Hepatocyte (in vitro differentiated cells): Measurements from ENCODE around the gene ITGAD.

Source experiments
- EZH2 ChIP-seq: fragments of 200-600 bp; sonication (generic); IDR thresholded peaks from 2 replicates; pipeline ENCODE4 v1.6.1; 2016; ENCODE audit warnings: antibody characterized with exemption, mild to moderate bottlenecking, borderline replicate concordance
- EZH2phosphoT487 ChIP-seq: fragments of 200-600 bp; sonication (generic); IDR thresholded peaks from one replicate; pipeline ENCODE4 v1.6.1; 2018; ENCODE audit warnings: antibody characterized with exemption, mild to moderate bottlenecking, low read depth, moderate library complexity; ENCODE audit not compliant: unreplicated experiment, severe bottlenecking
- TF ChIP-seq, protein P1 (sequence below): fragments of 200-600 bp; sonication (generic); IDR thresholded peaks from 2 replicates; pipeline ENCODE4 v1.5.1; 2016; ENCODE audit warnings: antibody characterized with exemption, mild to moderate bottlenecking; ENCODE audit not compliant: poor library complexity

DNA sequence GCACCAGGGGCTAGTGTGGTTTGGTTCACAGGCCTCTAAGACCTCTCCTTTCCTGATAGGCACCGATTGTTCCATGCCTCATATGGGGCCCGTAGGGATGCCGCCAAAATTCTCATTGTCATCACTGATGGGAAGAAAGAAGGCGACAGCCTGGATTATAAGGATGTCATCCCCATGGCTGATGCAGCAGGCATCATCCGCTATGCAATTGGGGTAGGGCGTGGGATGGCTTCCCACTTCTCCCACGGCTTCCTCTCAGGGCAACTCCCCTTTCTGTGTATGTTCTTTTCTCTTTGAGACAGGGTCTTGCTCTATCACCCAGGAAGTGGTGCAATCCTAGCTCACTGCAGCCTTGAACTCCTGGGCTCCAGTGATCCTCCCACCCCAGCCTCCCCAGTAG is 32.9 kb upstream of the ITGAD start:
- TF ChIP-seq, protein P1, sequence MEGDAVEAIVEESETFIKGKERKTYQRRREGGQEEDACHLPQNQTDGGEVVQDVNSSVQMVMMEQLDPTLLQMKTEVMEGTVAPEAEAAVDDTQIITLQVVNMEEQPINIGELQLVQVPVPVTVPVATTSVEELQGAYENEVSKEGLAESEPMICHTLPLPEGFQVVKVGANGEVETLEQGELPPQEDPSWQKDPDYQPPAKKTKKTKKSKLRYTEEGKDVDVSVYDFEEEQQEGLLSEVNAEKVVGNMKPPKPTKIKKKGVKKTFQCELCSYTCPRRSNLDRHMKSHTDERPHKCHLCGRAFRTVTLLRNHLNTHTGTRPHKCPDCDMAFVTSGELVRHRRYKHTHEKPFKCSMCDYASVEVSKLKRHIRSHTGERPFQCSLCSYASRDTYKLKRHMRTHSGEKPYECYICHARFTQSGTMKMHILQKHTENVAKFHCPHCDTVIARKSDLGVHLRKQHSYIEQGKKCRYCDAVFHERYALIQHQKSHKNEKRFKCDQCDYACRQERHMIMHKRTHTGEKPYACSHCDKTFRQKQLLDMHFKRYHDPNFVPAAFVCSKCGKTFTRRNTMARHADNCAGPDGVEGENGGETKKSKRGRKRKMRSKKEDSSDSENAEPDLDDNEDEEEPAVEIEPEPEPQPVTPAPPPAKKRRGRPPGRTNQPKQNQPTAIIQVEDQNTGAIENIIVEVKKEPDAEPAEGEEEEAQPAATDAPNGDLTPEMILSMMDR, result no peak
- TF ChIP-seq EZH2phosphoT487 (no peak), EZH2 (no peak)
